Activated naive CD4-positive, alpha-beta T cell treated with anti-CD3 and anti-CD28 coated beads, Interleukin-2, amount 50 U/mL, for 24 hours (primary cell): ENCODE measurements around the gene FHOD3.

Experiments used
- H3K27ac Mint-ChIP-seq: one replicate; pipeline ENCODE4 v1.8.0; 2021; ENCODE audit warnings: mild to moderate bottlenecking, mixed read lengths
- H3K27me3 Mint-ChIP-seq: one replicate; pipeline ENCODE4 v1.8.0; 2021; ENCODE audit warnings: mixed read lengths
- H3K36me3 Mint-ChIP-seq: one replicate; pipeline ENCODE4 v1.8.0; 2021; ENCODE audit warnings: mixed read lengths
- H3K4me1 Mint-ChIP-seq: one replicate; pipeline ENCODE4 v1.8.0; 2021; ENCODE audit warnings: mixed read lengths
- H3K4me3 Mint-ChIP-seq: one replicate; pipeline ENCODE4 v1.8.0; 2021; ENCODE audit warnings: mild to moderate bottlenecking, mixed read lengths
- H3K9me3 Mint-ChIP-seq: one replicate; pipeline ENCODE4 v1.8.0; 2021; ENCODE audit warnings: mixed read lengths

The FHOD3 gene

DNA sequence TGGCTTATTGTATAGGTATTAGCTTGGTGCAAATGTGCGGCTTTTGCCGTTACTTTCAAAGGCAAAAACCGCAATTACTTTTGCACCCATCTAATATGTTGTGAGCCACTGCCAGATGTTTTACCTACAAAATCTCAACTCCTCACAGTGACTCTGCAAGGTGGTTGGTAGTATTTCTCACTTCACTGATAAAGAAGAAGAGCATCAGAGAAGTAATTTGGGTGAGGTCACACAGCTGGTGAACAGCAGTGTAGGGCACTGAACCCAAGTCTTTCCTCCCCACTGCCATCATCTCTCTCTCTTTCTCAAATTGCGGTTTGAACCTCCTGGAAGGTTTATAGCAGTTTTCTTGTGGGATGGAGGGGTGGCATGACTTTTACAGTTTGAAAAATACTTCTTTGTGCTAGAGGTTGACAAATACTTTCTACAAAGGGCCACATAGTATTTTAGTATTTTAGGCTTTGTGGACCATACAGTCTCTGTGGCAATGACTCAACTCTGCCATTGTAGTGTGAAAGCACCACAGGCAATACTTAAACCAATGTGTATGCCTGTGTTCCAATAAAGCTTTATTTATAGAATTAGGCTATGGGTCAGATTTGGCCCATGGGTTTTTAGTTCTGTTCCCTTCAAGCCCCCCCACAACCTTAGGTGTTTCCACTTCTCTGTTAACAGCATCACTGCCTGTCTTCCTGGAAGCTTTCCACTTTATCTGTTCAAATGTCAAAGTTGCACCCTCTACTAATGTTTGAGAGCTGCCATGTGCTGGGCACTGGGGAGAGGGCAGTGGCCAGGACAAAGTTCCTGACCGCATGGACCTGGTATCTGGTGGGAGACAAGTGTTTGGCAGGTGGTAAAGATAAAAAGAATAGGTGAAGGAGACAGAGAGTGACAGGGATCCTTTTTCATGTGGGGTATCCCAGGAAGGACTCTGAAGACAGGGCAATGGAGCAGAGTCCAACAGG, 30.1 kb downstream of the FHOD3 start:
- H3K27me3 Mint-ChIP-seq = peaks cover 15% of the 10 kb centered on the region
- H3K36me3 Mint-ChIP-seq = no peaks in the 10 kb centered on the region
- H3K27ac Mint-ChIP-seq = no peak overlapping the region
- no peak overlapping the region for H3K4me3 Mint-ChIP-seq
- H3K9me3 Mint-ChIP-seq = no peaks in the 10 kb centered on the region
- no peaks in the 10 kb centered on the region for H3K4me1 Mint-ChIP-seq

DNA sequence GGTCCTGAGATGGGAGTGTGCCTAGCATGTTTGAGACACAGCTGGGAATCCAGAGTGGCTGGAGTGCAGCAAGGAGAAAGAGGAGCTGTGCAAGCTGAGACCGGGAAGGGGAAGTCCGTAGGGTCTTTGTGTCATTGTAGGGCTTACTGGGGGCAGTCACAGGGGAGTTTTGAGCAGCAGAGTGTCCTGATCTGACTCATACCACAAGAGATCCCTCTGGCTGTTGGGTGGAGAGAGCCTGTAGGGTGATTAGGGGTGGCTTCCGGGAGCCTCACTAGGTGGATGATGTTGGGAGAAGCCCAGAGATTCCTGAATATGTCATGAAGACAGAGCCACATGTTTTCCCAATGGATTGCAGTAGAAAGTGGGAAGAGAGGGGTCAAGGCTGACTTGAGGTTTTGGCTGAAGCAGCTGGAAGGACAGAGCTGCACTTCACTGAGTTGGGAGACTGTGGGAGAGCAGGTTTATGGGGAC, 30.9 kb downstream of the FHOD3 start:
- H3K4me1 Mint-ChIP-seq = no peaks in the 10 kb centered on the region
- H3K27me3 Mint-ChIP-seq = peaks cover 15% of the 10 kb centered on the region
- H3K4me3 Mint-ChIP-seq = no peak overlapping the region
- H3K36me3 Mint-ChIP-seq = no peaks in the 10 kb centered on the region
- no peaks in the 10 kb centered on the region for H3K9me3 Mint-ChIP-seq
- H3K27ac Mint-ChIP-seq = no peak overlapping the region

GRCh38 chr18:36328916-36329315, 31.4 kb downstream of the FHOD3 start:
- H3K27me3 Mint-ChIP-seq = peaks cover 11% of the 10 kb centered on the region

GRCh38 chr18:36329684-36330434, 32.3 kb downstream of the FHOD3 start:
- no peak overlapping the region for H3K4me3 Mint-ChIP-seq
- H3K36me3 Mint-ChIP-seq = no peaks in the 10 kb centered on the region
- H3K27ac Mint-ChIP-seq = no peak overlapping the region
- no peaks in the 10 kb centered on the region for H3K9me3 Mint-ChIP-seq
- peaks cover 6% of the 10 kb centered on the region for H3K27me3 Mint-ChIP-seq
- no peaks in the 10 kb centered on the region for H3K4me1 Mint-ChIP-seq

More at GRCh38 chr18:36328916-36329315, 31.4 kb downstream of the FHOD3 start:
- no peaks in the 10 kb centered on the region for H3K36me3 Mint-ChIP-seq
- no peaks in the 10 kb centered on the region for H3K9me3 Mint-ChIP-seq
- no peak overlapping the region for H3K27ac Mint-ChIP-seq
- H3K4me1 Mint-ChIP-seq = no peaks in the 10 kb centered on the region
- no peak overlapping the region for H3K4me3 Mint-ChIP-seq

GRCh38 chr18:36330435-36331052, 33.0 kb downstream of the FHOD3 start:
- H3K36me3 Mint-ChIP-seq = no peaks in the 10 kb centered on the region
- no peak overlapping the region for H3K27ac Mint-ChIP-seq
- no peaks in the 10 kb centered on the region for H3K9me3 Mint-ChIP-seq
- H3K4me1 Mint-ChIP-seq = no peaks in the 10 kb centered on the region
- peaks cover 5% of the 10 kb centered on the region for H3K27me3 Mint-ChIP-seq
- no peak overlapping the region for H3K4me3 Mint-ChIP-seq

GRCh38 chr18:36331521-36331971, 34.0 kb downstream of the FHOD3 start:
- H3K36me3 Mint-ChIP-seq = no peaks in the 10 kb centered on the region
- H3K4me1 Mint-ChIP-seq = no peaks in the 10 kb centered on the region
- no peaks in the 10 kb centered on the region for H3K9me3 Mint-ChIP-seq
- H3K4me3 Mint-ChIP-seq = no peak overlapping the region
- H3K27me3 Mint-ChIP-seq = peaks cover 5% of the 10 kb centered on the region
- H3K27ac Mint-ChIP-seq = no peak overlapping the region

DNA sequence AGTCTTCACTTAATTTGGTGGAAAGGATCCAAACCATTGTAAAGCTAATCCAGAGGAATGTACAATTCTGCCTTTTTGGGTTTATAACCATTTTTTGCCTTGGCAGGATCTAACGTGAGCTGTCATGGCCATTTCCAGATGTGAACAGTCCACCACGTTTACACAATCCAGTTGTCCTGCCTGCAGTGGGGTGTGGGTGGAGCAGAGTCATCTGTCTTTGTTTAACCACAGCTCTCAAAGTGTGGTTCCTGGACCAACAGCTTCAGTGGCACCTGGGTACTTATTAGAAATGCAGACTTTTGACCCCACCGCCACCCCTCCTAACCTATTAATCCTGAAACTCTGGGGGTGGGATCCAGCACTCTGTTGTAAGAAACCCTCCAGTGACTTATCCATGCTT, 35.9 kb downstream of the FHOD3 start:
- Mint-ChIP-seq H3K4me1 (no peaks in the 10 kb centered on the region), H3K9me3 (no peaks in the 10 kb centered on the region), H3K36me3 (no peaks in the 10 kb centered on the region), H3K27me3 (peaks cover 1% of the 10 kb centered on the region), H3K27ac (no peak overlapping the region), H3K4me3 (no peak overlapping the region)

- no peaks in the 10 kb centered on the region for H3K9me3 Mint-ChIP-seq
- no peaks in the 10 kb centered on the region for H3K4me1 Mint-ChIP-seq
- H3K36me3 Mint-ChIP-seq = no peaks in the 10 kb centered on the region
- H3K27me3 Mint-ChIP-seq = peaks cover 1% of the 10 kb centered on the region
- no peak overlapping the region for H3K4me3 Mint-ChIP-seq
- no peak overlapping the region for H3K27ac Mint-ChIP-seq
Observed at GRCh38 chr18:36334798-36335197, 37.3 kb downstream of the FHOD3 start.

GRCh38 chr18:36335476-36336279, 38.2 kb downstream of the FHOD3 start:
- H3K4me3 Mint-ChIP-seq = no peak overlapping the region
- H3K27me3 Mint-ChIP-seq = peaks cover 1% of the 10 kb centered on the region
- H3K36me3 Mint-ChIP-seq = no peaks in the 10 kb centered on the region
- H3K4me1 Mint-ChIP-seq = no peaks in the 10 kb centered on the region
- no peak overlapping the region for H3K27ac Mint-ChIP-seq
- H3K9me3 Mint-ChIP-seq = peaks cover under 1% of the 10 kb centered on the region

DNA sequence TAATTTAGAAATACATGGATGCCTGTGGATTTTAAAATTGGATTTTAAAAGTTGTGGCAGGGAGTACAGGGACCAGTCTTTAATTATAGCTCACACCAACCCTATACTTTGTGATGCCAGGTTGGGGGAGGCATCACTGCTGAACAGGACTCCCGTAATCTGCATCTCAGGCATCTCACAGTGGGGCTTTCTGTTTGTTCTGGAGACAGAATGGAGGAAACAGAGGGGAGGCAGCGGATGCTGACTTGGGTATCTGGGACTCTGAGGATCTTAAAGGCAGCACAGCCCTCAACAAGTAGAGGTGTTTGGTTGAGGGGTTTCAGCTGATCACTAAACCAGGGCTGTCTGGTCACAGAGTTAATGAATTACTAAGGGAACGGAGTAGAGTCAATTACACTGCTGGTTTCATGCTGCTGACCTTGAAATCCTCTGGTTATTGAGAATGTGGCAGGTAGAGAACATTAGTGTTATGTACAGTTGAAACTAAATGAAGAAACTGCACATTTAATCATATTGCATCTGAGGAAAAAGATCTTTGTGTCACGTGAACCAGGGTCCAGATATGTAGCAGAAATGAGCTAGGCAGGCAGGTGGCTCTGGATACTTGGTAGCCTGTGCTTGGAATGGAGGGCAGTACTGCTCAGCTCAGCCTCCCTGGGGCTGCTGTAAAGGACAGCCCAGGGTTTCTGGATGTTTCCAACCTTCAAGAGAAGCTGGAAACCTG, 40.3 kb downstream of the FHOD3 start:
- no peak overlapping the region for H3K27ac Mint-ChIP-seq
- peaks cover 16% of the 10 kb centered on the region for H3K9me3 Mint-ChIP-seq
- H3K4me3 Mint-ChIP-seq = no peak overlapping the region
- no peaks in the 10 kb centered on the region for H3K4me1 Mint-ChIP-seq
- H3K36me3 Mint-ChIP-seq = no peaks in the 10 kb centered on the region
- peaks cover 3% of the 10 kb centered on the region for H3K27me3 Mint-ChIP-seq

- Mint-ChIP-seq H3K27me3 (peaks cover 3% of the 10 kb centered on the region), H3K27ac (no peak overlapping the region), H3K36me3 (no peaks in the 10 kb centered on the region), H3K4me3 (no peak overlapping the region), H3K4me1 (no peaks in the 10 kb centered on the region), H3K9me3 (peaks cover 16% of the 10 kb centered on the region)
Observed at GRCh38 chr18:36338403-36338933, 41.0 kb downstream of the FHOD3 start.

DNA sequence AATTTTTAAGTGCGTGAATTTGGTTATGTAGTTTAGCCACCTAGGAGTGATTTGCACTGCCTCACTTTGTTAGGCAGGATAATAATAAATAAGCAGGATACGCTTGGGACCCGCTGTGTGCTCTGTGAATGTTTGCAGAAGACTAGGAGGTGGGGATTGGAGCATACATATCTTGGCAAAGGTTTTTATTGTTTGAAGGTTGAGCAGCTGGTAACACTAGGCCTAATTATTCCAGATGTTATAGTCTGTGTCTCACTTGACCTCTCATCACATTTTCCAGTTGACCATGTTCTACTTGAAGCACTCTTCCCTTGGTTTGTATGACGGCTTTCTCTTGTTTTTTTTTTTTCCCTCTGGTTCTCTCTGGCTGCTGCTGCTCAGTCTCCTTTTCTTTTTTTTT, 42.7 kb downstream of the FHOD3 start:
- Mint-ChIP-seq H3K4me3 (no peak overlapping the region), H3K27ac (no peak overlapping the region), H3K36me3 (no peaks in the 10 kb centered on the region), H3K9me3 (peaks cover 16% of the 10 kb centered on the region), H3K27me3 (peaks cover 3% of the 10 kb centered on the region), H3K4me1 (no peaks in the 10 kb centered on the region)

DNA sequence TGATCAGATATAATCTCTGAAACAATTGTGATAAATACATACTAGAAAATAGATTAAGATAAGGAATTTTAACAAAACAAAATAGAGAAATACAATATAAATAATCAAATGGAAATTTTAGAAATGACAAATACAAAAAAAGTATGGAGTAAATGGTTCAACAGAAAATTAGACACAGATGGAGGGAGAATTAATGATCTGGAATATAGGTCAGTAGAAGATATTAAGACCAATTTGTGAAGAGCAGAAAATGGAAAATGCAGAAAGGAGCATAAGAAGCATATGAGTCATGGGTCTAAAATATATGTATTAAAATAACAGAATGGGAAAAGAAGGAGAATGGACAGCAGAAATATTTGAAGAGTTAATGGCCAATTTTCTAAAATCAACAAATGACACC, 44.4 kb downstream of the FHOD3 start:
- Mint-ChIP-seq H3K36me3 (no peaks in the 10 kb centered on the region), H3K9me3 (peaks cover 16% of the 10 kb centered on the region), H3K4me3 (no peak overlapping the region), H3K27ac (no peak overlapping the region), H3K27me3 (peaks cover 4% of the 10 kb centered on the region), H3K4me1 (no peaks in the 10 kb centered on the region)

GRCh38 chr18:36348331-36348730, 50.8 kb downstream of the FHOD3 start:
- Mint-ChIP-seq H3K27ac (no peak overlapping the region), H3K4me1 (no peaks in the 10 kb centered on the region), H3K36me3 (no peaks in the 10 kb centered on the region), H3K4me3 (no peak overlapping the region), H3K27me3 (peaks cover 18% of the 10 kb centered on the region), H3K9me3 (no peaks in the 10 kb centered on the region)
